Ovary (tissue), 3 donors: ENCODE measurements around the gene MMS19.

ENCODE experiments used
- CTCF ChIP-seq, 3 donors: fragments of 450-650 bp in 2 of 3; fragments of 200-600 bp in 1 of 3; IDR thresholded peaks; one replicate each; pipeline versions ENCODE4 v1.5.1 to v1.8.0; 2016 to 2022; ENCODE audit warnings: antibody characterized with exemption in 3 of 3, mild to moderate bottlenecking in 1 of 3
- EP300 ChIP-seq: sonication (generic); formaldehyde crosslinking; IDR thresholded peaks from one replicate; pipeline ENCODE4 v1.6.1; 2017; ENCODE audit warnings: antibody characterized with exemption
- POLR2A ChIP-seq: fragments of 450-650 bp; IDR thresholded peaks from one replicate; pipeline ENCODE4 v1.6.1; 2017; ENCODE audit warnings: antibody characterized with exemption, mild to moderate bottlenecking, moderate library complexity
- donor health status: DM: no; HTN: no; CAD: no.

GRCh38 chr10:97483506-97483905 lies 14.7 kb downstream of the MMS19 start:
- TF ChIP-seq POLR2A, result no peak
- TF ChIP-seq CTCF (IDR thresholded peaks at IDR 0.05), result no peak
- TF ChIP-seq EP300, result no peak
